Muscle of arm (tissue), 12 donors: Measurements from ENCODE around the gene RAI1. TPM values are rescaled to one million over a fixed set of nuclear protein-coding genes. Genes with fewer than 3 reads are reported as not detected.
A peak's percentile ranks its signal among the peaks of the same experiment; 100 is the strongest.

Experiments
- DNase-seq: peaks from one replicate; pipeline ENCODE4 v3.0.0-alpha.2; 2013
- polyA plus RNA-seq, 12 donors: library from polyadenylated mRNA; unstranded; fragments of 120-200 nt; gene quantifications; one replicate each; pipeline ENCODE4 v1.2.1, GENCODE V29; 2013; ENCODE audit not compliant: insufficient read length in 12 of 12

RAI1 gene
- polyA plus RNA-seq, 12 donors, result 11.7 to 36.8 (median 14.5) TPM; not detected in 1

- DNase-seq, result no peak
These were observed 17.1 kb downstream of the RAI1 start for GRCh38 chr17:17698371-17698770.

DNA sequence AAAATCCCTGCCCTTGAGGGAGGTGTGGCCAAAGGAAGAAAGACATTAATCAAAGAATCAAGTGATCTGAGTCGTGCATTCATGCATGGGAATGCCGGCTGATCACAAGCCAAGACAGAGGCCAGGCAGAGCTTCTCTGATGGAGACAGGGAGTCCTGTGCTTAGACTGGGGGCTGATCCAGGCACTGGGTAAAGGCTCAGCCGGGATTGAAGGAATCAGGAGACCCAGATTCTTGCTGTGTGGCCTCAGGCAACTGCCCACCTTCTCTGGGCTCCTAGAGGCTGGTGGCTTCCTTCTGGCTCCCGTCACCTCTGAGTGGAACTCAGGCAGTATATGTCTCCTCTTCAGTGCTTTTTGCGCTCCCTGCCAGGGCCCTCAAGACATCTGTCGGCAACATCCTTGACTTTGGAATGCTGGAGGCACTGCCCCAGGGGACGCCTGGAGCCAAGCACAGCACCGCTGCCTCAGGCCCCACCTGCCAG is 17.7 kb downstream of the RAI1 start:
- DNase-seq, result no peak

DNA sequence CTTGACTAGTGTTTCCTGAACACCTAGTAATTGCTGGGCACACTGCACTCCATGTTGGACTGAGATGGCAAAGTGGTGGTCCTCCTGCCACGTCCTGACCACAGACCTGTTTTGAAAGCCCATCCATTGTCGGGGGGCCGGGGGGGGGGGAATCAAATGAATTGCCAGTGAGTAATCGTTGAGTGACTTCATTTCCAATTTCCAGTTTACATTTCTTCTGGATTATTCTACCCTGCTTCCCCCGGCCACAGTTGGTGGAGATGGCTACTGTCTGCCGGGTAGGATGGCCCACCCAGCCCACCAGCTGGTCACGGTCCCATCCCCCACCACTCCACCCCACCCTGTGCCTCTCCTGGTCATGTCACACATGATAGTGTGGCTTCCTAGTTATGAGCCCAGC is 18.2 kb downstream of the RAI1 start:
- DNase-seq, result no peak

DNA sequence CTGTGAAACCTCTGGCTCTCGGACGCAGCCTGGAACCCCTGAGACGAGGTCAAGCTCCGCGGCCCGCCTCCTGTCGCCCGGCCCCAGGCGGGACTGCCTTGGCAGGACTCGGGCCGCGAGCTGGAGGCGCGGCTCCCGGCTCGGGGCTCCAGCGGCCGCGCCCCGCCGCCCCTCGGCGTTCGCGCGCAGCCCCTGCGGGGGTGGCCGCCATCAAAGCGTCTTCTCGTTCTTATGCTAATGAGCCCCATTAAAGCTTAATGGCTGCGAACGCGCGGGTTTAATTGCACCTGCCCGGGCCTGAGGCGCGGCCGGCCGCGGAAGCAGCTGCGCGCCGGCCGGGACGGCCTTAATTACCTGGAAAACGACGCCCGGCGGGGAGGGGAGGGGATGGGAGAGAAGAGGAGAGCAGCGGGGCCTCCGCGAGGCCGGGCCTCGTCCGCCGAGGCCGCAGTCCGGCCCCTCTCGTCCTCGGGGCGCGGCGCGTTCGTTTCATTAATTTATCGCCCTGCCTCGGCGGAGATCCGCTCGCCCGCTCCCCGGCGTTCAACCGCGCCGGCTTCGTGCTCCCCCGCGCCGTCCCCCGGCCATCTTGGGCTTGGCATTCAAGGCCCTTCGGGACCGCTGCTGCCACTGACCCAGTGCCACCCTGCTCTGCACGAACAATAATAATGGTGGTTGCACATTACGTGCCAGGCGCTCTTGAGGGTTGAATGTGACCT is 19.2 kb downstream of the RAI1 start:
- DNase-seq, result no peak

DNA sequence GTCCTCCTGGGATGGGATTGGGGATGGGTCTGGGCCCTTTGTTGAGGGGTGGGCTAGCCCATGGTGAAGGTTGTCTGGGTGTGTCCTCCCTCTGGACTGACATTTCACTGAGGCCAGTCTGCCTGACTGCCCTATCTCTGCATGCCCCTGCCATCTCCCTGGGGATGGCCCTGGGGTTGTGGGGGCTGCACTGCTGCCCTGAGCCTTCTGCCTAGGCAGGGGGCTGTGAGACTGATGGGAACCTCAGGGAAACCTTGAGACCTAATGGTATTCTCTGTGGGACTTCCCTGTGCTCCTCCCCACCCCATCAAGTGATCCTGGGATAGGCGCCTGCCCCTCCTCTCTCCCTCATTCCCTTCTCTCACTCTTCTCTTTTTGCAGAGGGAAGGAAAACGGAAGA is 19.9 kb downstream of the RAI1 start:
- no peak for DNase-seq

DNA sequence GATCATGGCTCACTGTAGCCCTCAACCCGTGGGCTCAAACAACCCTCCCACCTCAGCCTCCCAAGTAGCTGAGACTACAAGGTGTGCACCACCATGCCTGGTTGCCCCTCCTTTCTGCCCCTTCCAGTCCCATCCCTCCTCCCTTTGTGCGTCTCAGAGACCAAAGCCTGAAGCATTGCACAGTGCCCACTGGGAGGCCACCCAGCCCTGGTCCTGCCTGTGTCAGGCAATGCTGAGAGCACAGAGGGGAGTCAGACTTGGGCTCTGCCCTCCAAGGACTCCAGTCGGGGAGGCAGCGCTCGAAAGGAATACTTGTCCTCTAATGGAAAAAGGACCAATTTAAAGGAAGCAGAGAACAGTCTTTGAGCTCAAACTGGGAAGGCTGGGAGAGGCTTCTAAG is 20.4 kb downstream of the RAI1 start:
- no peak for DNase-seq

- no peak for DNase-seq
These were observed 21.3 kb downstream of the RAI1 start for GRCh38 chr17:17702449-17703139.

DNA sequence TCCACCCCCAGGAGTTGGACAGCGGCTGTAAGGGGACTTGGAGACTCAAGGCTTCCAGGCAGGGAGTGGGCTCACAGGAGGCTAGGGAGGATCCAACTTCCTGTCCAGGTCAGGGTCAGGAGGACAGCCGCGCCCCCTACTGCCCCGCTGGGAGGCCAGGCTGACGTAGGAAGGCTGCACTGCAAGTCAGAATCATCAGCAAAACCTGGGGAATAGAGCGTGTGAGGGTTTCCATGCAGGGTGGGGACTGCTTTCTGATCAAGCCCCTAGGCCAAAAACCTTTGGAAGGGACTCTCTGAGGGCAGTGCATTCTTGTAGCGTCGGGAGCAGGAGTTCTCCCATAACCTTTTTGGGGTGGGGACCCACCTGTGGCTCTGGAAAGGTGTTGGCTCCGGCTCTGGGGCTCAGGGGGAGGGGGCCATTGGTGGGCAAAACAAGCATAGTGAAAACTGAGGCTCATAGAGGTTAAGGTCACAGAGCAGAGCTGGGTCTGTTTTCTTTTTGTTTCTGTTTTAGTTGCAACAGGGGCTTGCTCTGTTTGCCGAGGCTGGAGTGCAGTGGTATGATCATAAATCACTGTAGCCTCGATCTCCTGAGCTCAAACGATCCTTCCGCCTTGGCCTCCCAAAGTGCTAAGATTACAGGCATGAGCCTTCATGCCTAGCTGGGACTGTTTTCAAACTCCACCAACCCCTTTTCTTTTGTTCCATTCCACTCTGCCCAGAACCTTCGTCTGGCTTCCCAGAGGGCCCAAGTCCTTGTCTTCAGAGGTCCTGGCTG is 22.1 kb downstream of the RAI1 start:
- DNase-seq, result peak; percentile 58

- DNase-seq, result no peak
These were observed 23.7 kb downstream of the RAI1 start for GRCh38 chr17:17704931-17705330.

DNA sequence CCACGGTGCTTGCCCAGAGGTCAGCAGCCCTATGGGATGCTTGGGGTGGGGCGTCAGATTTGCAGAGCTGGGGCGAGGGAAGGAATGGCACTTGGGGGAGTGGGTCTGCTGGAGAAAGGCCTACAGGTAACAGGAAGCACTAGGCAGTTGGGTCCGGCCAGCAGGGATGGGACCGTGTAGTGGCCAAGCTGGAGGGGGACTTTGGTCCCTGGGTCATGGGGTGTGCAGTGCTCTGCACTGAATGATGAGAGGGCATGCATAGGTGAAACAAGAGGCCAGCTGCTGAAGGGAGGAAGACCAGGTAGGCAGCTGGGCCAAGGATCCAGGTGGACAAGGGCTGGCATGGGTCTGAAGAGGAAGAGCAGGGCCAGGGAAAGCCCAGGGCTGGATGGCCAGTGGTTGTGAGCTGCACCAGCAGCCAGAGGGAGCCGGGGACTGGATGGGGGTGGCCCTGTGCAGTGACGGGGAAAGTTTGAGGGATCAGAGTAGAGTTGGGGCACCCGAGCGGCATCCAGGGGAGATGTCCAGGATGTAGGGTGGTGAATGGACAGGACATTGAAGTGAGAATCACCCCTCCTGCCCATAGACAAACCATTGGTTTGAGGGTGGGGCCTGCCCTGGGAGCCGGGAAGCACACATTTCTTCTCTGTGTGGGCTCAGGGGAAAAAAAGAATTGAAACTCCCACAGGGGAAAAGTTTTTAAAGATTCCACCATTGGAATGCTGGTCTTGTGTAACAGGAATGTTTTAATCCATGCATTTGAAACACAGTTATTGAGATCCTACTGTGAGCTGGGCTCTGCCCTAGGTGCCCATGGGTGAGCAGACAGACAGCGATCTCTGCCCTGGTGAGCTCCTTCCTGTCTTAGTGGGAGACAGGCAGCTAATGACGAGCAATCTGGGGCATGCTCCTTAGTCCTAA is 25.1 kb downstream of the RAI1 start:
- no peak for DNase-seq

DNA sequence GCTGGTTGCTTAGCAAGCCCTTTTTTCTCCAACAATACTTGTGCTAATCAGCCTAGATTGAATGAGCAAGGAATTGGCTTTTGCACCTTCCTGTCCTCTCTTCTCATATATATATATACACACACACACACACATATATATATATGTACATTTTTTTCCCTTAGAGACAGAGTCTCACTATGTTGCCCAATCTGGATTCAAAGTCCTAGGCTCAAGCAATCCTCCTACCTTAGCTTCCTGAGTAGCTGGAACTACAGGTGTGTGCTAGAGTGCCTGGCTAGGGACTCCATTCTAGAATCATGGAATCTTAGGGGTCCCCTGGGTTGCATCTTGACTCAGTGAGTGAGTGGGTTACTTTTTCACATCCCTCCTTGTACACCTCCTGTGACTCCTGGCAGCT is 27.0 kb downstream of the RAI1 start:
- no peak for DNase-seq

DNA sequence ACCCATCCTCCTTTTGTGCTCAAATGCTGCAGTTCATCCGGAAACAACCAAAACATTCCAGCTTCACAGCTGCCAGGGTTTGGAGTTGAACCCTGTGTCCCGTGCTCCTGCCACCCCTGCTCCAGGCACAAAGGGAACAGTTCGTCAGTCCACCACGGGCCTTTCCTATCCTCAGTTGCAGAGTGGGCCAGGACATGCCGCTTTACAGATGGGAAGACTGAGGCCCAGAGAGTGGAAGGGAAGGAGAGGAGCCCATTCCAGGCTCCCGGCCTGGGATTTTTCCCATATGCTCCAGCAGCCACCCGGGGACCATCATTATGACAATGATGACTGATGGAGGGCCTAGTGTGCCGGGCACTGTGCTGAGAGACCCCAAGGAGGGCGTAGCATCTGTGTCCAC is 27.6 kb downstream of the RAI1 start:
- DNase-seq, result no peak

- DNase-seq, result no peak
These were observed 28.6 kb downstream of the RAI1 start for GRCh38 chr17:17709815-17710321.

DNA sequence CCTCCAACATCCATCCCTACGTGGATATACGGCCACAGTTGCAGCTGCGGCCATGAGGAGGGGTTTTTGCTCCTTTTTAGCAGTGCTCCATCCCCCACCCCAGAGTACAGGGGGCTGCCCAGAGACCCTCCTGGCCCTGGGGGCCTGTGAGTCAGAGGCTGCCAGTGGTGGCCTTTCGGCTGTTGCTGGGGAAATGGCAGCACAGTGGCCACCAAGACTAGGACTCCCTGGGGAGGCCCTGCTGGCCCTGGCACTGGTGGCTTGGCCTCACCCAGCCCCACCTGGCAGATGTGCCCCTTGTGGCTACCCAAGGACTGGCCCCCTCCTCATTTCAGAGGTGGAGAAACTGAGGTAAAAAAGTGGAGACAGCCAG is 29.1 kb downstream of the RAI1 start:
- no peak for DNase-seq

- no peak for DNase-seq
These were observed 29.7 kb downstream of the RAI1 start for GRCh38 chr17:17710728-17711541.

- DNase-seq, result no peak
These were observed 30.4 kb downstream of the RAI1 start for GRCh38 chr17:17711641-17712162.

GRCh38 chr17:17712268-17712924 is 31.1 kb downstream of the RAI1 start:
- no peak for DNase-seq

DNA sequence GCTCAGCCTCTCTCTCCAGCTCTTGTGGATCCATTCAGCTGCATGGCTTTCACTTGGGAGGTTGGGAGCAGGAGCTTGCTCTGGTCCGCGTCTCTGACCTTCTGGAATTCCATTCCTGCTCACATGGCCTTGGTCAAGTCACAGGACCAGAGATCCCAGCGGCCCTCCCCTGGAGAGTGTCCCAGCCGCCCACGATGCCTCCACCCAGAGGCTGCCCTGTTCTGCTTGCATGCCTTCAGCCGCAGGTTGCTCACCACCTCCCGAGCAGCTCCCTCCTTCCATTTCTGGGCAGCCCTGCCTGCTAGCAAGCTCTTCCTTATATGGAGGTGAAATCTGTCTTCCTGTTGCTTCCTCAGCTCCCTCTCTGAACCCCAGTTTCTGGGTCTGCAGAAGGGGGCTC is 32.6 kb downstream of the RAI1 start:
- DNase-seq, result no peak

GRCh38 chr17:17714261-17714866 is 33.1 kb downstream of the RAI1 start:
- no peak for DNase-seq
